Right forelimb (tissue), 1 donor: ENCODE measurements around the gene FADS3.

Experiments
- DNase-seq: peaks from one replicate; pipeline ENCODE4 v3.0.0-alpha.2; 2018

FADS3 gene

GRCh38 chr11:61891331-61892084, at the start of gene FADS3:
Gene FADS3, minus strand, starts transcription at chr11:61891545. Its CDS starts 164 bp downstream, at chr11:61891381.
- peak; percentile 83 for DNase-seq

GRCh38 chr11:61940466-61940865, 49.1 kb upstream of the FADS3 start:
- no peak for DNase-seq

- DNase-seq, result no peak
Observed at GRCh38 chr11:61935861-61936260, 44.5 kb upstream of the FADS3 start.

GRCh38 chr11:61930933-61931332, 39.6 kb upstream of the FADS3 start:
- DNase-seq, result no peak

- no peak for DNase-seq
Observed at GRCh38 chr11:61928606-61929005, 37.3 kb upstream of the FADS3 start.

- DNase-seq, result no peak
Observed at GRCh38 chr11:61927501-61927900, 36.2 kb upstream of the FADS3 start.

- peak; percentile 29 for DNase-seq
Observed at GRCh38 chr11:61926235-61926634, 34.9 kb upstream of the FADS3 start.

GRCh38 chr11:61925736-61926135, 34.4 kb upstream of the FADS3 start:
- DNase-seq, result no peak

- DNase-seq, result no peak
Observed at GRCh38 chr11:61924064-61924455, 32.7 kb upstream of the FADS3 start.

- peak; percentile 91 for DNase-seq
Observed at GRCh38 chr11:61923166-61924063, 32.1 kb upstream of the FADS3 start.

GRCh38 chr11:61922539-61922938, 31.2 kb upstream of the FADS3 start:
- peak; percentile 90 for DNase-seq

- peak; percentile 36 for DNase-seq
Observed at GRCh38 chr11:61921446-61921845, 30.1 kb upstream of the FADS3 start.

GRCh38 chr11:61919705-61920631, 28.6 kb upstream of the FADS3 start:
- DNase-seq, result peak; percentile 40

- peak; percentile 41 for DNase-seq
Observed at GRCh38 chr11:61918938-61919704, 27.8 kb upstream of the FADS3 start.

- peak; percentile 41 for DNase-seq
Observed at GRCh38 chr11:61918251-61918937, 27.0 kb upstream of the FADS3 start.

- DNase-seq, result peak; percentile 83
Observed at GRCh38 chr11:61917334-61918109, 26.2 kb upstream of the FADS3 start, which contains the start of gene RAB3IL1. Gene RAB3IL1, minus strand, starts transcription at chr11:61917566. Its CDS starts 199 bp downstream, at chr11:61917367.

GRCh38 chr11:61916737-61917333, 25.5 kb upstream of the FADS3 start:
- peak; percentile 54 for DNase-seq

- DNase-seq, result peak; percentile 32
Observed at GRCh38 chr11:61914471-61915171, 23.3 kb upstream of the FADS3 start.

GRCh38 chr11:61913699-61914395, 22.5 kb upstream of the FADS3 start:
- DNase-seq, result peak; percentile 28
